HUES6 (cell line): ENCODE results near the gene GYS1.

Experiments used
- H3K27ac ChIP-seq: 2 replicates; pipeline ENCODE4 v1.7.0; 2013; ENCODE audit warnings: low read depth, mild to moderate bottlenecking, low read length, inconsistent platforms
- H3K27me3 ChIP-seq: 2 replicates; pipeline ENCODE4 v1.6.1; 2013; ENCODE audit warnings: low read length; ENCODE audit not compliant: control insufficient read depth, insufficient read depth
- H3K36me3 ChIP-seq: 2 replicates; pipeline ENCODE4 v1.6.1; 2013; ENCODE audit warnings: low read length; ENCODE audit not compliant: control insufficient read depth, insufficient read depth
- H3K4me1 ChIP-seq: 2 replicates; pipeline ENCODE4 v1.6.1; 2013; ENCODE audit warnings: low read length; ENCODE audit not compliant: control insufficient read depth, insufficient read depth
- H3K4me3 ChIP-seq: 2 replicates; pipeline ENCODE4 v1.5.1; 2013; ENCODE audit warnings: low read depth, low read length
- H3K9ac ChIP-seq: one replicate; pipeline ENCODE4 v1.6.1; 2013; ENCODE audit warnings: mild to moderate bottlenecking, low read length
- H3K9me3 ChIP-seq: 2 replicates; pipeline ENCODE4 v1.6.1; 2013; ENCODE audit warnings: low read depth, low read length; ENCODE audit not compliant: control insufficient read depth, insufficient read depth

GYS1 gene

GRCh38 chr19:48918801-48919247 lies 74.3 kb downstream of the GYS1 start:
- Histone ChIP-seq H3K27ac (no peak overlapping the region), H3K4me3 (no peak overlapping the region), H3K9ac (no peak overlapping the region), H3K4me1 (no peaks in the 10 kb centered on the region), H3K27me3 (no peaks in the 10 kb centered on the region), H3K36me3 (peaks cover 57% of the 10 kb centered on the region), H3K9me3 (no peaks in the 10 kb centered on the region)
